ENCODE measurements around the gene PITX1.

PITX1 gene

DNA sequence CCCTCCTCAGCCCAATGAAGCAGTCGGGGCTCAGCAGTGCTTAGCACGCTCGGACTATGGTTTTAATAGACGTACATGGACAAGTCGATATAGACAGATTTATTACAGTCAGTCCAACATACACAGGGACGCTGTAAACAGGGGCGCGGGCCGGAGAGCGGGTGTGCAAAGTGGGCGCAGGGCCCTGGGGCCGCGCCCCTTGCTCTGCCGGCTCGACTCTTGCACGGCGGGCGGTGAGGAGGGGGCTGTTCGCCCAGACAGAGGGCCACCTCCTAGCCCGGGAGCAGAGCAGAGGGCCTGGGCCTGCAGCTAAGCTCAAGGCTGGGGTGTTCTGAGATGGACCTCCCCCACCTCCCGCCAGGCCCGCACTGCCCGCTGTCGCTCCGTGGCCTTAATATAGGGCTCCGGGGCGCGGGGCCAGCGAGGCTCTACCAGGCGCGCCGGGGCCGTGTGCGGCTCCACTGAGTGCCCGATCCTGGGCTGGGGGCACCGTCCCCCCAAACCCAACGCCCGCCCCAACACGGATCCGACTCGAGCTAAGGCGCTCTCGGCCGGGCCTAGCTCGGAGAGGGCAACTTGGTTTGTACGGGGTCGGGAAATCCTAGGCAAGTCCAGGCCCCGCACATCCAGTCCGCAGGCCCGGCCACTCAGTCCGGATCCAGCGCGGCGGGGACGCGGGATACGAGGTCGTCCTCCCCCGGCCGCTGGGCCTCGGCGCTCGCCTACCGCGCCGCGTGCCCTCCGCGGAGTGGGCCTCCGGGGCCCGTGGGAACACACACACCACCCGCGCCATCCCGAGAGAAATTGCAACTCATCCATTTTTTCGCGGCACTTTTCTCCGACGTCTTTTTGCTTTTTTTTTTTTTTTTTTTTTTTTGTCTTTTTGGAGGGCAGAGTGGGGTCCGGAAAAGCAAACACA is 6.1 kb downstream of the PITX1 start:
- no peak for DNase-seq

DNA sequence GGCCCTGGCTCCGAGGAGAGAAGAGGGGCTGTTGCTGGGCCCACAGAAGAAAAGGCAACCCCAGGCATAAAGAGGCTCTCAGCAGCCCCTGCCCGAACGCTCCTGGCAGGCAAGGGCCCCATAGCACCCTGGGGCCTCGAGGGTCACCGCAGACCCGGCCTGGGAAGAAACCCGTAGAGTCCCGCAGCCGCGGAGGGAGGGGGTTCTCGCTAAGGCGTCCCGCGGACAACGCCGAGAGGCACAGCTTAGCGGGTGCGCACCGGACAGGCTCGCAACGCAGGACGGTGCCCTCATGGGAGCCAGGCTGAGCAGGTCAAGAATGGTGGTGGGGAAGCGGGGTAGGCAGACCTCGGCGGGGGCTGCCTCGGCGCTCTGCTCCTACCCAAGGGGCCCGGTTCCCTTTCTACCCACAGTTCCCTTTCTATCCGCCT is 6.7 kb downstream of the PITX1 start:
- no peak for DNase-seq

DNA sequence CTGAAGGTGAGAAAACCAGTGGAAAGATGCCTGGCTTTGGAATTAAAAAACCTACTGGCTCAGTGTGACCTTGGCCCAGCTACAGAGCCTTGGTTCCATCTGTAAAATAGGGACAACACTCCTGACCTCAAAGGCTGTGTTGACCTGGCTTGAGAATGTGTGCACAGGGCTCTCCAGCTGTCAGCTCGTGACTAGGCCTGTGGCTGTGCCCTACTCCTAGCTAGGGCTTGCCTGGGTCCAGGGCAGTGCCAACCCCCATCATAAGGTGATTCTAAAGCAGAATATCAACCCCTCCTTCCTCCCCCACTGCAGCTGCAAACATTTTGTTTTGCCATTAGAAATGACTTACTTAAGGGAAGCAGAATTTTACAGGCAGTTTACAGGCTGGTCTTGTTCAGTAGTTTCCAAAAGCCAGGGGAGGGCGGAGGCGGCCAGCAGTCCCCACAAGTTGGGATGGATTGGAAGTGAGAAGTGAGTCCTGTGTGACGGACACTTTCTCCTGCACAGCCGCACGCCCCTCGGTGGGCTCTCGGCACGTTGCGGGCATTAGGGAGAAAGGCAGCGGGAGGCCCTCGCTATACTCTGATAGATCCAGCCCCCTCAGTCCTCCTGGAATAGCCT is 7.3 kb downstream of the PITX1 start:
- DNase-seq, result no peak

DNA sequence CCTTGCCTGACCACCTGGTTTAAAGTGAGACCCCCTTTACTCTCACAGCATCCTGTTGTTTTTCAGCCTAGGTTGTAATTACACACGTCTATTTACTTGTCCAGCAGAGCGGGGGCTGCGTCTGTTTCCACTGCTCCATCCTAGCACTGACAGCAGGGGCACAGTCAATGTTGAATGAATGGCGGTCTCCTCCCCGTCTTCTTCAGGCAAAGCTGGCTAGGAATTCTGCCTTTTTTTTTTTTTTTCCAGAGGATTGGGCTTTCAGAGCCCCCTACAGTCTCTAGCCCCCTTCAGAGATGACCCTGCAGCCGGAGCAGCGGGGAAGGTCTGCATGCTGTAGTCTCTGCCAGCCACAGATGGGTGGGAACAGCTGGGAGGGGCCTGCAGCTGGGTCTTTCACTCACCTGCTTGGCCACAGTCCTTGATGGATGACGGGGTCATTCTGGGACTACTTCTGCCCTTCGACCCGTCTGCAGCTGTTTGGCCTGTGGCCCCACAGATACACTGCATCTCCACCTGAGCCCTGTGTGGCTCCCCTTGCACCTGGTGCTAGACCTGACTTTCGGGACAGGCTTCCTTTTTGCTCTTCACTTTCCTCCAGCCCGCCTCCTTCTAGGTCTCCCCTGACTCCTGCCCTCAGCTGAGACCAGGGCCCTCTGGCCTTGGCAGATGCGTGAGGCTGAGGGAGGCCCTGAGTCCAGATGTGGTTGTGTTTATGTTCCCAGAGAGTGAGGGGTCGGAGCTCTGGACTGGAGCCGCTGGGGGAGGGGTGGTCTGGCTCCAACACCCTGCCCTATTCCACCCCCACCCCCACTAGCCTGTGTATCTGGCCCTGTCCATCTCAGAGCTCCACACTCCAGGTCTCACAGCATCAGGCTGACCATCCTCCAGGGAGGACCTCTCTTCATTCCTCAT is 8.0 kb downstream of the PITX1 start:
- no peak for DNase-seq

DNA sequence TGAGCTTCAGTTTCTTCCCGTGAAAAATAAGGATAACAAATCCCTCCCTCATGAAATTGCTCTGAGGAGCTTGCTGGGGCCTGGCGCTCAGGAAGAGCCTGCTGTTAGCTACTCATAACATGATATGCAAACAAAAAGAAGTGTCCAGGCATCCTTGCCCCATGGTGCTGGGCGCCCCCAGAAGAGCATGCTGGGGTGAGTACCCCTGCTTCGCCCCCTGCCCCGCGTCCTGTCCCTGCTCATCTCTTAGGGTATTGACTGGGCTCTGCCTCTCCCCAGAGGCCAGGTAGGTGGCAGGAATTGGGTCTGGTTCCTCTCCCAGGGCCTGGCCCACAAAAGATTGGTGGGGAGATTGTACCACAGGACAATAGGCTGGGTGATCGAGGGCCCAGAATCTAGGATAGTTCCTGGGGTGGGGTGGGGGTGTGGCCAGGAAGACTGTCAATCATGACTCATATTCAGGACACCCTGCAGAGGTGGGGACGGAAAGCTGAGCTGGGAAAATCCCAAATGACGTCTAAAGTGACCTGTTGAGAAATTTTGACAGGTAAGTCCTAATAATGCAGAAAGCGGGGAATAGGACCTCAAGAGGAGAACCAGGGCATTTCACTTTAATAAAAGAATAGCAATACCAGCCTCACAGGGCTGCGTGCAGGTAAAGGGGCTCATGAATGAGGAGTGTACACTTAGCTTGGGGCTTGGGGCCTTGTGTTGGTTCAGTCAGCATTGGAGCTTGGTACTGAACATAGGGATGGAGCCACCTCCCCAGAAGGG is 8.9 kb downstream of the PITX1 start:
- no peak for DNase-seq

DNA sequence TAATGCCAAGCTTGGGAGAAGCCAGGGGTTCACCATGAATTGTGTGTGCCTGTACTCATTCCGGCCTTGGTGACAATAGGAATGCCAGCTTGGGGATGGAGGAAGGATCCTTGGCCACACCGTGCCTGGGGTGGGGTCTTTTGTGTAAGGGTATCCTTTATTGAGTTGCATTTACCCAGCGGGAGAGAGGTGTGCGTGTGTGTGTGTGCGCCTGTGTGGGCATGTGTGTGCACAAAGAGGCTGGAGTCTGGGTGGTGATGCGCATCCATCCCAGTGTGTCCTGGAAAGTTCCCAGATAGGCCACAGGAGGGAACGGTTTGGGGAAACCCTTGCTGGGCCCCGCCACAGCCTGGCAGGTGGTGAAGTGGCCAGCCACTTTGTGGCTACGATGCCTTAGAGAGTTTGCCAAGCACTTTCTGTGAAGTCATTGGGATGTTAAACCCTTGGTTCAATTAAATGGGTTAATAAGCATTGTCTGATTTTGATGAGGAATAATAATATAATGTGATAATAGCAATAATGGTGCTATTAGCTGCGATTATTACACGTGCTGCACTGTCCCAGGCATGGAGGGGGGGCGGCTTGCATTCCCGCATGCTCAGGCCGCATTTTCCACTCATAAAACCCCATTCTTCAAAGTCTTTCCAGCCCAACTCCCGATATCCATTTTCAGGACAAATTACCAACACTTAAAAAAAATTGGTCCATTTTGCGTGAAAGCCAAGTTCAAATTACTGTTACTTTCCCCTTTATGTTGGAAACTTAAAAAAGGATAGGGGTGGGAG is 13.7 kb downstream of the PITX1 start:
- no peak for DNase-seq

DNA sequence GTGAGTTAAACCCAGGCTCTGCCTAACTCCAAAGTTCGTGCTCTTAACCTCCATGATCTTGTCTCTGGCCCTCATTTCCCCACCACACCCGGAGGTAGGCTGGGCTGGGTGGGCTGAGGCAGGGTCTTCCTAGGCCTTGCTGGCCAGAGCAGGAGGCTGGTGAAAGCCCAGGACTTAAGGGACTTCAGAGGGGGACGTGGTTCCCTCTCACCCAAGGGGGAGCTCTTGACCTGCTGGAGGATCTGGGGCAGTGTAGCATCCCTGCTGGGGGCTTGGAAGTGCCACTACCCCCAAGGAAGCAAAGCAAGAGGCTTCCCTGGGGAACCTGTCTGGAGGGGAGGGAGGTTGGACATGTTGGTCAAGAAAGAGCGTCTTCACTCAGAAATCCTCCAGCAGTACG is 14.7 kb downstream of the PITX1 start:
- DNase-seq, result no peak

DNA sequence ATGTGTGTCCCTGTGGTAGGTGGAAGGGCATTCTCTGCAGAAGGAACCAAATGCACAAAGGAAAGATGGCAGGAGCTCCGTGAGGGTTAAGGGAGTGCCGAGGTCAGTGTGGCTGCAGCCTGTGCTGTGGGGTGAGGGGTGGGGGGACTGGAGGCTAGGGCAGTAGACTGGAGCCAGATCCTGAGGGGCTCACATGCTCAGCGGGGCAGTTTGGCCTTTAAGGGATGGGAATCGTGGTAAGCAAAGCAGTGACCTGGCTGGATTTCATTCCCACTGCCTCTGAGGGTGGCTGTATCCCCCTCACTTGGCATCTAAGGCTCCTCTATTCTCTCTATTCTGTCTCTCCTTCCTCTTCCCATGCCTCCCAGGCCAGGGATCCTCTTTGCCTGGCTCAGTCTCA is 15.6 kb downstream of the PITX1 start:
- DNase-seq, result no peak

DNA sequence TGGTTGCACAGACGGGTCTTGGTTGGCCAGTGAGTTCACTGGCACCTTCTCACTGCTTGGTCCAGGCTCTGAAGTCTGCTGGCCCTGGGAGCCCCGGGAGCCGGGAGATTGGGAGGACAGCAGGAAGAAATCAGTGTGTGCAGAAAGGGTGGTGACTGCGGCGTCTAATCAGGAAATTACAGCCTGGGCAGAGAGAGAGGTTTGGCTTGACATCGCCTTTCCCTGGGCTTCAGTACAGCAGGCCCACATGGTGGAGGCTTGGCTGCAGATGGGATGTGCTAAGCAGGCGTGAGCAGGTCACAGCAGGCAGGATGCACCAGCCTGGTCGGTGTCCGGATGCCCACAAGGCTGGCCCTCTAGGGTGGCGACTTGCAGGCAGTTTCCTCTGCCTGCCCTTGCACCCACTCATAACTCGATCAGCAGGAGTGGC is 17.2 kb downstream of the PITX1 start:
- no peak for DNase-seq

DNA sequence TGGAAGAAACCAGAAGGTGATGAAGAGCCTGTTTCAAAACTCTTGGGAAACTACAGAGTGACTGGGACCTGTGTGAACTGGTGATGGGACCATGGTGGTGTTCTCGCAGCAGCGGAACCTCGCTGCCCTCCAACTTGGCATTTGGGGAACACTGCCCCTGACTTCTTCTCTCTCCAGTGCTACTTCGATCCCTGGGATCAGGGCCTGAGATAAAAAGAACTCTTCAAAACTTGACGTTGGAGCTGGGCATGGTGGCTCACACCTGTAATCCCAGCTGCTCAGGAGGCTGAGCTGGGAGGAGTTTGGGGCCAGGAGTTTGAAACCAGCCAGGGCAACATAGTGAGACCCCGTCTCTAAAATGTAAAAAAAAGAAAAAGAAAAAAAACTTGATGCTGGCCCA is 18.1 kb downstream of the PITX1 start:
- no peak for DNase-seq

DNA sequence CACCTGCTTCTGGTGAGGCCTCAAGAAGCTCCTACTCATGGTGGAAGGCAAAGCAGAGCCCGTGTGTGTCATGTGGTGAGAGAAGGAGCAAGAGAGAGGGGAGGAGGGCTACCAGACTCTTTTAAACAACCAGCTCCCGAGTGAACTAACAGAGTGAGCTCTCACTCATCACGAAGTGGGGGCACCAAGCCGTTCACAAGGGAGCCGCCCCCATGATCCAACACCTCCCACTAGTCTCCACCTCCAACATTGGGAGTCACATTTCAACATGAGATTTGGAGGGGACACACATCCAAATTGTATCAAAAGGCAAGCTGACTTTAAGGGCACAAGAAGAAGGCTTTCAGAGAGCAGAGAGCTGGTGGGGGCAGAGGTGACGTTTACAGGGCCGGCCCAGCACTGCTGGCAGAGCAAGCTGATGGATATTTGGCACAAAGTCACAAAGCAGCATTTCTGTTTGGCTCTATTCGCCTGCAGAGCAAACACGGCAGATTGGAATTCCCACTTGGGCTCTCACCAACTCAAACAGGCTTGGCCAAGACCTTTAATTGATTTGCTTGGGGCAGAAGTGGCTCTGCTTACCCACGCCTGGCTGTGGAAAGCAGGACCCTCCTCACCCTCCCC is 20.0 kb downstream of the PITX1 start:
- no peak for DNase-seq

DNA sequence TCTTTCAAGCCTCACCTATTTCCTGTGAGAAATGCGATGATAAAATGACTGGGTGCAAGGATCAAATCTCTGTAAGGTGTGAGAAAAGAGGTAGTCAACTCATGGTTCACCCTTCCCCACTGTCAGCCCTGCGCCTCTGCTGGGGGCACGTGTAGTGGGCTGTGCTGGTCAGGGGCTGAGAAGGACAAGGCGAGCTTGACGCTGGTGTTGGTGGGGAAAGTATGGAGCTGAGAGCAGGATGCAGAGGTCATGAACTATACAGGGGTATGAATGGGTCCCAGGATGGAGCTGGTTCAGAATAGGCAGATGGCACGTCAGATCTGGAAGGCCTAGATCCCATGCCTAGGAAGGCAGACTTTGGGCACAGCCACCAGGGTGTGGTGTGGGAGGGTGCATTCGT is 20.6 kb downstream of the PITX1 start:
- no peak for DNase-seq

DNA sequence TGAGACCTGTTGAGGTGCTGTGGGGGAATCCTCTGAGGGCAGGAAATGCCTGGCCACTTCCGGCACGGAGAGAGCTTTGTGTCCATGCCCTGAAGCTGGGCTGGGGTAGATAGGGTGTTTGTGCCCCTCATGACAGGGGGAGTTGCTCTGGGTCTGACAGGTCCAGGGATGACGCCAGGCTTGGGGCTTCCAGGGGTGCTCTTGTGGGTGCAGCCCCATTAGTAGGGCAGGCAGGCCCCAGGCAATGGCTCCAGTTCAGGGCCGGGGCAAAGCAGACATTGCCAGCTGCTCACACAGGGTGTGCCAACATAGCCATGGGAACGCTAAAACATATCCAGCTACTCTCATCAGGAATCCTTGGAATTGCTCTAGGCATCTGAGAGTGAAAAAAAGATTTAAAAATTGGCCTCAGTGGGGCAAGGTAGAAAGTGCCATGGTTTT is 21.1 kb downstream of the PITX1 start:
- no peak for DNase-seq

DNA sequence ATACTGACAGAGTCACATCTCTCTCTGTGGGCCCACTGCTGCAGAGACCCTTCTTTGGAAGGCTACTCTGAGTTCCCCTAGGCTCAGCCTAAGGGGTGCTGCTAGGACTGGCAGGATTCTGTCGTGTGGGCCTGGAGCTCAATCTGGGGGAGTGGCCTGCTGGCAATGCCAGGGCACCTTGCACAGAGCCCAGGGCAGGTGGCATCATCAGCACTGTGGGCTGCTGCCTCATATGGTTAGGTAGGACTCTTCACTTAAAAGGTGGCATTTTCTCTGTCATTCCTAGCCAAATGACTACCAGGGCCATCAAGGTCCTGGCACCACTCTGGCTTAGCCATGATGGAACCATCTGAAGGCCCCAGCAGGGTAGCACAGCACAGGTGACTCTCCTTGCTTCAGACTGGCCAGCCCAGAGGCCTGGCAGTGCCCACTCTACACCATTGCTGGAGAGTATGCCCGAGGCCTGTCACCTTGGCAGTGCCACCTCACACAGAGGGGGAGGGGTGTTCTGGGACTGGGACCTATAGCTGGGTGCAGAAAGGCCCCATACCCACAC is 21.9 kb downstream of the PITX1 start:
- no peak for DNase-seq

DNA sequence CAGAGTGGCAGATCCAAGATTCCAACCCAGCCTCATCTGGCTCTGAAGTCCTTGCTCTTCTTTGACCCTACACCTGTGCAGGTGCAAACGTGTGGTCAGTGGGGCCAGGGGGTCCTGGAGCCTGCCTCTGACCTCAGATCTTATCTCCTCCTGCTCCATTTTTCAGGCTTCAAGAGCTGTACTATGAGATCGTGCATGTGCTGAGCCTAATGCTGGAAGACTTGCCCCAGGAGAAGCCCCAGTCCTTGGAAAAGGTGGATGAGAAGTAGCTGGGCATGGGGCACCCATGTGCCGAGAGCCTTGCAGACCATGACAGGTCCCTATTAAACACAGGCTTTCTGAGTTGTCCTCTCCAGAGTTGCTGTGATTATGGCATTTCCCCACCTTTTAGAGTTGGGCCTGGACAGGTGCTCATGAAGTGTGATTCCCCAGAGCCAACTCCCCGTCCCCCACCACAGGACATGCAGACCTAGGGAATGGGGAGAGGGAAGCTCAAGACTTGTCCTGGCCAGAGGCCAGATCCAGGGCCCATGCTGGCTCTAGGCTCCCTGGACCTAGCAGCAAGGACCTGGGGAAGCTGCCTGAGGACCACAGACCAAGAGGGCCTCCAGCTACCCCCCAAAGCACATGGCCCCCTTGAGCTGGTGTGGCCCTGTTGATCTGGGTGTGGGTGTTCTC is 22.5 kb downstream of the PITX1 start:
- DNase-seq, result no peak

DNA sequence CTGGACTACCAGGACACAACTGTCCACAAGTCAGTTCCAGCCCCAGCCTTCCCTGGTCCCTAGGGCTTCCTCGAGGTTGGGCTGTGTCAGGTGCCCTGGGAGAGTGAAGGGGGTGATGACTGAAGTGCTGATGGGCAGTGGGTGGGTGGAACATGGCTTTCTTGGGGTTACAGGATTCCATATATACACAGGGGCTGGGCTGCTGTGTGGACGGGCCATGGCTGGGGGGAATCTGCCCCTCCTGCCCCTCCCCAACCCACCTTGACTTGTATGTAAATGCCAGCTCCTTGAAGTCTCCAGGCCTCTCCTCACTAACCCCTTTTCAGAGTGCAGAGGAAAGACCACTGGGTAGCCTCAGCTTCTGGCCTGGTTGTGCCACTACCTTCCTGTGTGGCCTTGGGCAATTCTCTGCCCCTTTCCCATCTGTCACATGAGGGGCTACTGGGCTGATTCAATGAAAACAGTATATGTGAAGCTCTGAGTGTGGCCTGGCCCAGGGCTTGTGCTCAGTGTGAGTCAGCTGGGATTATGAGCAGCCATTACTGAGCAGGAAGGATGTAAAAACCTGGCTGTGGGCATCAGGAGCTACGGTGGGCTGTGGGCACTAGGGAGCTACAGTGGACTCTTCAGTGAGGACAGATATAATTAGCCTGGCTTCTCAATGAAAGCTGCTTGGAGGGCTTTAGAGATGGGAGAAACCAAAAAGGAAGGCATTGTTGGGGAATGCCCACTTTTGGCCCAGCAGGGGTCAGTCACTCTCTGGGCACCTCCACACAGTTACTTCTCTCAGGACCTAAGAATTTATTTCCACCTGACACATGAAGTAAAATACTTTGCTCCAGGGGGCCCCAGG is 23.3 kb downstream of the PITX1 start:
- no peak for DNase-seq

DNA sequence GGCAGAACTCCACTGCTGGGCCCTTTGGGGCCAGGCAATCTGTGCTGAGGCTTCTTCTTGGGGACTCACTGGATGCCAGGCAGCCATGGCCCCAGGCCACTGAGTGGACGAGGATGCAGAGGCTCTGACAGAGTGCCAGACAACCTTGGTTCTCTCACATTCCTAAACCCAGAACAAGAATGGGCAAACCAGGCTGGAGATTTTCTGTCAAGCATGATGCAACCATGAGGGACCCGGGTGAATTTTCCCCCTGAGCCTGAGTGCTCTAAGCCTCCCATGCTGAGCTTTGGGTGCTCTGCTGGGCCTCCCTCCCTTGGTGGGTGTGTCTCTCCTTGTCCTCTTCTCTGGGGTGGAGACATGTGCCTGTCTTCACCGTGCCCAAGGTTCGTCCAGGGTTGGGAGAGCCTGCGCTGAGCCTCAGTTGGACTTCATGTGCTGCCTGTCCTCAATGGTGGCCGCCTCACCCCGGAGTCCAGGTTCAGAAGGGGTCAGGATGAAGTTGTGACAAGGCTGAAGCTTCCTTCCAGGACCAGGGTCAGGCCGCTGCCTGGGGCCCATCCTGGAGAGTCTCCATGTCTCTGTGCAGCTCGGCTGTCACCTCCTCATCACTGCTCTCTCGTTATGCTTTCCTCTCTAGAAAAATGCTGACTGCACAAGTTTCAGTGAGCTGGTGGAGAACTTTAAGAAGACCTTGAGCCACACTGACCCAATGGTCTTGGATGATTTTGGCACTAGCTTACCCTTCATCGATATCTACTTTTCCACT is 24.1 kb downstream of the PITX1 start:
- no peak for DNase-seq

Data from inflammatory macrophage (primary cell).